Transverse colon (tissue), 4 donors: ENCODE results near the gene LCP2.

Source experiments
- CTCF ChIP-seq, 5 experiments: fragments of 200-600 bp in 3 of 5; fragments of 450-650 bp in 2 of 5; sonication (generic) in 3 of 5; IDR thresholded peaks; 1 replicate in 2 of 5; 2 replicates in 3 of 5; pipeline ENCODE4 v1.5.1; 2016 to 2017; ENCODE audit warnings: antibody characterized with exemption in 5 of 5, inconsistent platforms in 3 of 5, mild to moderate bottlenecking in 2 of 5, moderate library complexity in 1 of 5
- POLR2A ChIP-seq: fragments of 450-650 bp; IDR thresholded peaks from one replicate; pipeline ENCODE4 v1.6.1; 2016; ENCODE audit warnings: antibody characterized with exemption, mild to moderate bottlenecking, moderate library complexity
- POLR2AphosphoS5 ChIP-seq, 3 donors: sonication (generic); formaldehyde crosslinking; IDR thresholded peaks; one replicate each; pipeline ENCODE4 v1.6.1; 2016; ENCODE audit warnings: antibody characterized with exemption in 3 of 3

GRCh38 chr5:170296036-170296934, 1.3 kb downstream of the LCP2 start:
- TF ChIP-seq POLR2A (no peak), CTCF (IDR thresholded peaks at IDR 0.05) (no peak), POLR2AphosphoS5 (IDR thresholded peaks at IDR 0.05) (no peak)
